ENCODE data around the gene SIGLEC15.

SIGLEC15 gene

GRCh38 chr18:45785134-45785533, 40.3 kb upstream of the SIGLEC15 start:
- H3K27ac ChIP-seq (ENCODE audit: low read length): no peak overlapping the region
- DNase-seq (peak; percentile 28), ATAC-seq (ENCODE audit: insufficient read depth, low read depth) (peak; percentile 65)
- TF ChIP-seq EZH2 (IDR thresholded peaks at IDR 0.05; ENCODE audit: borderline replicate concordance, low read depth, low read length, severe bottlenecking) (no peak), CTCF (IDR thresholded peaks at IDR 0.05; ENCODE audit: borderline replicate concordance, extremely low read depth, low read length, poor library complexity, severe bottlenecking) (no peak)
- no peaks in the 10 kb centered on the region for H3K9me3 ChIP-seq (ENCODE audit: insufficient read depth, low read length, severe bottlenecking)
- no peak overlapping the region for H3K4me3 ChIP-seq (ENCODE audit: low read depth in 1 of 2, low read length in 2 of 2)
- H2AFZ ChIP-seq (ENCODE audit: low read depth, low read length): no peak overlapping the region
- H3K4me2 ChIP-seq (ENCODE audit: insufficient read depth, low read length): no peak overlapping the region
- H3K36me3 ChIP-seq (ENCODE audit: insufficient read depth, low read length): no peaks in the 10 kb centered on the region
- no peak overlapping the region for H3K9ac ChIP-seq (ENCODE audit: low read depth, low read length)
- no peaks in the 10 kb centered on the region for H3K4me1 ChIP-seq (ENCODE audit: insufficient read depth, low read length)
- no peaks in the 10 kb centered on the region for H3K79me2 ChIP-seq (ENCODE audit: insufficient read depth, low read length)
- no peaks in the 10 kb centered on the region for H4K20me1 ChIP-seq (ENCODE audit: insufficient read depth, low read length)
- H3K27me3 ChIP-seq (ENCODE audit: insufficient read depth, low read length, poor library complexity): no peaks in the 10 kb centered on the region

- Histone ChIP-seq H3K27me3 (ENCODE audit: insufficient read depth, low read length, poor library complexity) (no peaks in the 10 kb centered on the region), H4K20me1 (ENCODE audit: insufficient read depth, low read length) (no peaks in the 10 kb centered on the region), H3K27ac (ENCODE audit: low read length) (no peak overlapping the region), H3K79me2 (ENCODE audit: insufficient read depth, low read length) (no peaks in the 10 kb centered on the region), H3K9me3 (ENCODE audit: insufficient read depth, low read length, severe bottlenecking) (no peaks in the 10 kb centered on the region), H3K36me3 (ENCODE audit: insufficient read depth, low read length) (no peaks in the 10 kb centered on the region), H3K4me2 (ENCODE audit: insufficient read depth, low read length) (no peak overlapping the region), H2AFZ (ENCODE audit: low read depth, low read length) (no peak overlapping the region), H3K9ac (ENCODE audit: low read depth, low read length) (no peak overlapping the region), H3K4me1 (ENCODE audit: insufficient read depth, low read length) (no peaks in the 10 kb centered on the region), H3K4me3 (ENCODE audit: low read depth in 1 of 2, low read length in 2 of 2) (no peak overlapping the region)
- DNase-seq (no peak), ATAC-seq (ENCODE audit: insufficient read depth, low read depth) (no peak)
- no peak for TF ChIP-seq EZH2 (IDR thresholded peaks at IDR 0.05; ENCODE audit: borderline replicate concordance, low read depth, low read length, severe bottlenecking)
- TF ChIP-seq CTCF (IDR thresholded peaks at IDR 0.05; ENCODE audit: borderline replicate concordance, extremely low read depth, low read length, poor library complexity, severe bottlenecking): no peak
Measured at GRCh38 chr18:45786941-45787340, 38.5 kb upstream of the SIGLEC15 start.

GRCh38 chr18:45787346-45787745, 38.1 kb upstream of the SIGLEC15 start:
- no peaks in the 10 kb centered on the region for H4K20me1 ChIP-seq (ENCODE audit: insufficient read depth, low read length)
- TF ChIP-seq CTCF (IDR thresholded peaks at IDR 0.05; ENCODE audit: borderline replicate concordance, extremely low read depth, low read length, poor library complexity, severe bottlenecking) (no peak), EZH2 (IDR thresholded peaks at IDR 0.05; ENCODE audit: borderline replicate concordance, low read depth, low read length, severe bottlenecking) (no peak)
- no peak overlapping the region for H3K4me2 ChIP-seq (ENCODE audit: insufficient read depth, low read length)
- ATAC-seq (ENCODE audit: insufficient read depth, low read depth) (no peak), DNase-seq (no peak)
- H3K27me3 ChIP-seq (ENCODE audit: insufficient read depth, low read length, poor library complexity): no peaks in the 10 kb centered on the region
- H3K4me3 ChIP-seq (ENCODE audit: low read depth in 1 of 2, low read length in 2 of 2): no peak overlapping the region
- no peaks in the 10 kb centered on the region for H3K9me3 ChIP-seq (ENCODE audit: insufficient read depth, low read length, severe bottlenecking)
- no peak overlapping the region for H3K9ac ChIP-seq (ENCODE audit: low read depth, low read length)
- no peaks in the 10 kb centered on the region for H3K36me3 ChIP-seq (ENCODE audit: insufficient read depth, low read length)
- H2AFZ ChIP-seq (ENCODE audit: low read depth, low read length): no peak overlapping the region
- H3K27ac ChIP-seq (ENCODE audit: low read length): no peak overlapping the region
- no peaks in the 10 kb centered on the region for H3K79me2 ChIP-seq (ENCODE audit: insufficient read depth, low read length)
- no peaks in the 10 kb centered on the region for H3K4me1 ChIP-seq (ENCODE audit: insufficient read depth, low read length)

- TF ChIP-seq EZH2 (IDR thresholded peaks at IDR 0.05; ENCODE audit: borderline replicate concordance, low read depth, low read length, severe bottlenecking) (no peak), CTCF (IDR thresholded peaks at IDR 0.05; ENCODE audit: borderline replicate concordance, extremely low read depth, low read length, poor library complexity, severe bottlenecking) (no peak)
- H3K4me3 ChIP-seq (ENCODE audit: low read depth in 1 of 2, low read length in 2 of 2): no peak overlapping the region
Measured at GRCh38 chr18:45788861-45789260, 36.6 kb upstream of the SIGLEC15 start.

More at GRCh38 chr18:45788861-45789260, 36.6 kb upstream of the SIGLEC15 start:
- no peaks in the 10 kb centered on the region for H3K79me2 ChIP-seq (ENCODE audit: insufficient read depth, low read length)
- H3K9ac ChIP-seq (ENCODE audit: low read depth, low read length): no peak overlapping the region
- H3K27me3 ChIP-seq (ENCODE audit: insufficient read depth, low read length, poor library complexity): no peaks in the 10 kb centered on the region
- no peak overlapping the region for H3K27ac ChIP-seq (ENCODE audit: low read length)
- no peaks in the 10 kb centered on the region for H3K9me3 ChIP-seq (ENCODE audit: insufficient read depth, low read length, severe bottlenecking)
- ATAC-seq (ENCODE audit: insufficient read depth, low read depth): no peak
- H3K4me2 ChIP-seq (ENCODE audit: insufficient read depth, low read length): no peak overlapping the region
- H3K36me3 ChIP-seq (ENCODE audit: insufficient read depth, low read length): no peaks in the 10 kb centered on the region
- no peaks in the 10 kb centered on the region for H4K20me1 ChIP-seq (ENCODE audit: insufficient read depth, low read length)
- no peaks in the 10 kb centered on the region for H3K4me1 ChIP-seq (ENCODE audit: insufficient read depth, low read length)
- no peak for DNase-seq
- no peak overlapping the region for H2AFZ ChIP-seq (ENCODE audit: low read depth, low read length)
